SK-N-MC (cell line): ENCODE measurements around the gene HYPK.
A peak's percentile ranks its signal among the peaks of the same experiment; 100 is the strongest.

Experiments used
- EZH2 ChIP-seq: fragments of 200-600 bp; sonication (generic); IDR thresholded peaks from one replicate; pipeline ENCODE4 v1.6.1; 2017; ENCODE audit warnings: antibody characterized with exemption
- FOXP2 ChIP-seq: optimal IDR thresholded peaks from 2 replicates; pipeline ENCODE3; 2011; ENCODE audit warnings: mild to moderate bottlenecking, moderate library complexity; ENCODE audit not compliant: insufficient read depth; ENCODE audit errors: extremely low read length, control extremely low read depth
- POLR2AphosphoS5 ChIP-seq: IDR thresholded peaks from 2 replicates; pipeline ENCODE4 v1.6.1; 2012; ENCODE audit warnings: mild to moderate bottlenecking, low read depth, low read length, borderline replicate concordance

GRCh38 chr15:43795197-43795596 lies 5.2 kb upstream of the HYPK start:
- TF ChIP-seq EZH2, result no peak
- no peak for TF ChIP-seq FOXP2
- peak; percentile 23; the same call in 1 of the 2 replicates for TF ChIP-seq POLR2AphosphoS5
